Liver (tissue), 9 donors: ENCODE measurements around the gene THEMIS2. TPM values are rescaled to one million over a fixed set of nuclear protein-coding genes. Genes with fewer than 3 reads are reported as not detected.
"Not testable (repeated sequence)": the region's sequence is repeated elsewhere in the genome, so short reads cannot be mapped to it uniquely, and the experiment has no call there.

Experiments
- DNase-seq: peaks from one replicate; pipeline ENCODE4 v3.0.0-alpha.2; 2017; ENCODE audit warnings: low spot score
- H3K27ac ChIP-seq, 2 donors: one replicate each; pipeline ENCODE4 v1.7.0; 2013; ENCODE audit warnings: inconsistent platforms in 2 of 2, low read length in 2 of 2, control low read depth in 1 of 2, low read depth in 1 of 2, mild to moderate bottlenecking in 1 of 2
- H3K27me3 ChIP-seq, 4 donors: one replicate each; pipeline versions ENCODE4 v1.6.1 to v1.7.0; 2013; ENCODE audit warnings: low read length in 3 of 4, inconsistent platforms in 1 of 4, mild to moderate bottlenecking in 1 of 4, moderate library complexity in 1 of 4; ENCODE audit not compliant: control insufficient read depth in 4 of 4, insufficient read depth in 4 of 4
- H3K36me3 ChIP-seq, 4 donors: one replicate each; pipeline versions ENCODE4 v1.6.1 to v1.7.0; 2013; ENCODE audit warnings: low read length in 3 of 4, mild to moderate bottlenecking in 3 of 4, low read depth in 1 of 4, moderate library complexity in 1 of 4; ENCODE audit not compliant: control insufficient read depth in 4 of 4, insufficient read depth in 3 of 4
- H3K4me1 ChIP-seq, 4 donors: one replicate each; pipeline versions ENCODE4 v1.6.1 to v1.7.0; 2013; ENCODE audit warnings: low read length in 3 of 4, mild to moderate bottlenecking in 3 of 4, moderate library complexity in 1 of 4; ENCODE audit not compliant: control insufficient read depth in 4 of 4, insufficient read depth in 4 of 4
- H3K4me3 ChIP-seq, 3 donors: one replicate each; pipeline versions ENCODE4 v1.6.1 to v1.7.0; 2013; ENCODE audit warnings: low read length in 3 of 3, control low read depth in 1 of 3, low read depth in 1 of 3, mild to moderate bottlenecking in 1 of 3
- H3K9ac ChIP-seq, 2 donors: one replicate each; pipeline ENCODE4 v1.7.0; 2013; ENCODE audit warnings: low read length in 2 of 2, mild to moderate bottlenecking in 2 of 2, moderate library complexity in 2 of 2, control low read depth in 1 of 2, low read depth in 1 of 2
- H3K9me3 ChIP-seq, 4 donors: one replicate each; pipeline versions ENCODE4 v1.6.1 to v1.7.0; 2013; ENCODE audit warnings: low read length in 3 of 4; ENCODE audit not compliant: control insufficient read depth in 4 of 4
- EGR1 ChIP-seq, 2 donors: IDR thresholded peaks; 2 replicates each; pipeline ENCODE4 v1.6.1; 2016 to 2018; ENCODE audit warnings: antibody characterized with exemption in 2 of 2, low read depth in 2 of 2
- FOXA1 ChIP-seq: IDR thresholded peaks from 2 replicates; pipeline ENCODE4 v1.6.1; 2016; ENCODE audit warnings: antibody characterized with exemption
- FOXA2 ChIP-seq: IDR thresholded peaks from 2 replicates; pipeline ENCODE4 v1.6.1; 2016; ENCODE audit warnings: antibody characterized with exemption
- GABPA ChIP-seq, 2 donors: IDR thresholded peaks in 1 of 2; conservative IDR thresholded peaks in 1 of 2; 2 replicates each; pipeline ENCODE4 v1.6.1; 2016; ENCODE audit warnings: antibody characterized with exemption in 2 of 2, mild to moderate bottlenecking in 1 of 2, moderate library complexity in 1 of 2
- HNF4A ChIP-seq, 2 donors: conservative IDR thresholded peaks; 2 replicates each; pipeline ENCODE4 v1.6.1; 2016; ENCODE audit warnings: antibody characterized with exemption in 2 of 2, mild to moderate bottlenecking in 2 of 2
- HNF4G ChIP-seq: IDR thresholded peaks from 2 replicates; pipeline ENCODE4 v1.6.1; 2016; ENCODE audit warnings: antibody characterized with exemption
- JUND ChIP-seq, 2 donors: IDR thresholded peaks; 2 replicates each; pipeline ENCODE4 v1.6.1; 2016; ENCODE audit warnings: antibody characterized with exemption in 2 of 2
- MAX ChIP-seq: IDR thresholded peaks from 2 replicates; pipeline ENCODE4 v1.6.1; 2016; ENCODE audit warnings: antibody characterized with exemption
- NR2F2 ChIP-seq: IDR thresholded peaks from 2 replicates; pipeline ENCODE4 v1.6.1; 2016; ENCODE audit warnings: antibody characterized with exemption
- RAD21 ChIP-seq, 2 donors: IDR thresholded peaks; 2 replicates each; pipeline ENCODE4 v1.6.1; 2016; ENCODE audit warnings: antibody characterized with exemption in 2 of 2, mild to moderate bottlenecking in 2 of 2
- REST ChIP-seq: IDR thresholded peaks from 2 replicates; pipeline ENCODE4 v1.6.1; 2016; ENCODE audit warnings: antibody characterized with exemption, mild to moderate bottlenecking
- RXRA ChIP-seq, 2 donors: IDR thresholded peaks; 2 replicates each; pipeline ENCODE4 v1.6.1; 2017 to 2018; ENCODE audit warnings: antibody characterized with exemption in 2 of 2, mild to moderate bottlenecking in 1 of 2
- SP1 ChIP-seq: IDR thresholded peaks from 2 replicates; pipeline ENCODE4 v1.6.1; 2018; ENCODE audit warnings: antibody characterized with exemption, mild to moderate bottlenecking
- TAF1 ChIP-seq: conservative IDR thresholded peaks from 2 replicates; pipeline ENCODE4 v1.6.1; 2016; ENCODE audit warnings: antibody characterized with exemption, mild to moderate bottlenecking
- YY1 ChIP-seq: IDR thresholded peaks from 2 replicates; pipeline ENCODE4 v1.6.1; 2016; ENCODE audit warnings: antibody characterized with exemption, mild to moderate bottlenecking
- ZBTB33 ChIP-seq: IDR thresholded peaks from 2 replicates; pipeline ENCODE4 v1.6.1; 2016; ENCODE audit warnings: antibody characterized with exemption
- WGBS: extraction: QIAGEN DNeasy Blood & Tissue Kit; methylation state at CpG from one replicate; pipeline ENCODE4 v1.1.7; 2013; 5-methylcytosine and 5-hydroxymethylcytosine counted together
- polyA plus RNA-seq, 2 donors: library from polyadenylated mRNA; stranded (reverse) in 1 of 2; unstranded in 1 of 2; fragments of 200-250 nt in 1 of 2; fragments of >200 nt in 1 of 2; fragmentation: Nextera tagmentation in 1 of 2; extraction: Ambion mirVana in 1 of 2; gene quantifications; one replicate each; pipeline versions ENCODE4 v1.2.1 to v1.2.3, GENCODE V29; 2013 to 2015
- total RNA-seq, 2 donors: library from RNA; depleted of rRNA; stranded (reverse); fragments of >200 nt; gene quantifications; one replicate each; pipeline ENCODE4 v1.2.3, GENCODE V29; 2014
- TF ChIP-seq, protein P1 (sequence below): fragments of 150-350 bp; IDR thresholded peaks from 2 replicates; pipeline ENCODE4 v1.5.1; 2017; ENCODE audit warnings: improper control_type of control experiment, low read depth, low read length; ENCODE audit not compliant: missing input control
- donor health status: healthy.
- donor health status: healthy.
- donor health status: healthy.
- donor health status: healthy.
- donor health status: healthy.

THEMIS2 gene
- total and polyA plus RNA-seq, 4 donors, result 4.9 to 17.7 (median 10.7) TPM

DNA sequence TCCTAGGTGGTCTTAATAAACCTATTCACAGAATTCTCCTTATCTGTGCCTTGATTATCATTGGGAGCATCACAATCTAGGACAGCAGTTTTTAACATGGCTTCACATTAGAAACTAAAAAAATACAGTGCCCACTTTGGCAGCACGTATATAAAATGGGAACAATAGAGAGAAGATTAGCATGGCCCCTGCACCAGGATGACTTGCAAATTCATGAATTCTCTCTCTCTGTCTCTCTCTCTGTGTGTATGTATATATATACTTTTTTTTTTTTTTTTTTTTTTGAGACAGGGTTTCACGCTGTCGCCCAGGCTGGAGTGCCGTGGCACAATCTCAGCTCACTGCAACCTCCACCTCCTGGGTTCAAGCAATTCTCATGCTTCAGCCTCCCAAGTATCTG is 47.9 kb upstream of the THEMIS2 start:
- no peak overlapping the region for H3K27ac ChIP-seq
- H3K4me3 ChIP-seq, result no peak overlapping the region
- no peak overlapping the region for H3K9ac ChIP-seq
- no peaks in the 10 kb centered on the region for H3K4me1 ChIP-seq
- WGBS, result 98% methylated on average over 4 of the region's 4 CpGs
- peaks cover 3 to 16% (median 7%) of the 10 kb centered on the region in 4 donors for H3K36me3 ChIP-seq
- H3K9me3 ChIP-seq, result no peaks in the 10 kb centered on the region
- no peak for TF ChIP-seq ZBTB33
- H3K27me3 ChIP-seq, result no peaks in the 10 kb centered on the region
- no peak for DNase-seq

DNA sequence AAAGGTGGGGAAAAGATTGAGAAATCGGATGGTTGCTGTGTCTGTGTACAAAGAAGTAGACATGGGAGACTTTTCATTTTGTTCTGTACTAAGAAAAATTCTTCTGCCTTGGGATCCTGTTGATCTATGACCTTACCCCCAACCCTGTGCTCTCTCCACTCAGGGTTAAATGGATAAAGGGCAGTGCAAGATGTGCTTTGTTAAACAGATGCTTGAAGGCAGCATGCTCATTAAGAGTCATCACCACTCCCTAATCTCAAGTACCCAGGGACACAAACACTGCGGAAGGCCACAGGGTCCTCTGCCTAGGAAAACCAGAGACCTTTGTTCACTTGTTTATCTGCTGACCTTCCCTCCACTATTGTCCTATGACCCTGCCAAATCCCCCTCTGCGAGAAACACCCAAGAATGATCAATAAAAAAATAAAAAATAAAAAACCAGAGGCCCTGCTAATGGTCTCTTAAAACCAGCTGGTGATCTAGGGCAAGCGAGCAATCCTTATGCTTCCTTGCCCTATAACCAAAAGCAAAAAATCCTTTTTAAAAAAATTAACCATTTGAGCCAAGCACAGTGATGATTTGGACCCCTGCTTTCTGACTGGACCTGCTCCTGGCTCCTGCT is 42.9 kb upstream of the THEMIS2 start:
- 67% methylated on average over 3 of the region's 4 CpGs for whole genome bisulfite sequencing
- peaks cover 0 to 11% (median 7%) of the 10 kb centered on the region in 4 donors for H3K36me3 ChIP-seq
- H3K4me3 ChIP-seq, H3K9me3 ChIP-seq, H3K27ac ChIP-seq, H3K9ac ChIP-seq, DNase-seq, H3K27me3 ChIP-seq: not testable (repeated sequence)
- peaks cover 0 to 20% (median 13%) of the 10 kb centered on the region in 4 donors for H3K4me1 ChIP-seq

DNA sequence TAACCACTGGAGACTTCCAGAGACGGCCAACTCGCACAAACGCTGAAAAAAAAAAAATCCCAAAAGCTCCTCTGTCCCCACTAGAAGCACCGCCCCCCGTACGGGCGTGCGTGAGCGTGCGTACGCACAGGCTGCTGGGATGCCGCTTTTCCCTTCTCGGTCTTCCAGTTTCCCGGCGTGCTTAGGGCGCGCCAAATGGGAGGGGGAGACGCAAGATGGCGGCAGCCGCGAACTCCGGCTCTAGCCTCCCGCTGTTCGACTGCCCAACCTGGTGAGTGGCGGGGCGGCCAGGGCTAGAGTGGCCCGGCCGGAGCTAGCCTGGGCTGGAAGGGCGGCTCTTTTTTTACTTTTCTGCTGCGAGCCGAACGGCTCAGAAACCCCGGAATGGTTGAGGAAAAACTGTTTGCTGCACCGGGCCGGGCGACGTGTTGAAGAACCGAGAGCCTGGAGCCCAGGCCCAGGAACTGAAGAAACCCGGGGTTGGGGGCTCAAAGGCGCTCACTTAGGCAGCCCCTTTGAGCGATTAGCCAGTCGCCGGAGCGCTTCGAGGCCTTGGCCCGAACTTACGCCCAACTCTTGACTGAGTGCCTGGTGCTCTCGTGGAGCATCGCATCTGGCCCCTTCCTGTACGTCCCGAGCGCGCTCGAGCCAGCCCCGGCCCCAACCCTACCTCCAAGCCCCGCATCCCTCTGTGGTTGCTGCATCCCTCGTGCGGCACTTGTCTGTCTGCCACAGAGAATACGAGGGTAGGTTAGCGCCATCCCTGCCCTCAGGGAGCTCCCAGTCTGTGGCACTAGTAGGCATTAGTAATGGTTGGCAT is 41.5 kb upstream of the THEMIS2 start, which contains the start of gene PPP1R8:
TSS of gene PPP1R8 (plus strand) at position 162 of the 820 bp plus-strand sequence. CDS start at position 216, 54 bp downstream.
- WGBS, result under 1% methylated on average over 60 of the region's 60 CpGs
- peak within 1 kb of the TSS; percentile 78 to 86 for H3K27ac ChIP-seq
- H3K4me3 ChIP-seq, result peak within 1 kb of the TSS; percentile 82 to 91 (median 89)
- no peaks in the 10 kb centered on the region for H3K9me3 ChIP-seq
- no peaks in the 10 kb centered on the region for H3K27me3 ChIP-seq
- H3K9ac ChIP-seq, result peak within 1 kb of the TSS; percentile 88 to 89
- peaks cover 0 to 20% (median 13%) of the 10 kb centered on the region in 4 donors for H3K4me1 ChIP-seq
- H3K36me3 ChIP-seq, result peaks cover 0 to 11% (median 8%) of the 10 kb centered on the region in 4 donors
- peak; percentile 88 for DNase-seq
- TF ChIP-seq FOXA2 (no peak), SP1 (peak; percentile 66), NR2F2 (no peak), TAF1 (peak; percentile 86), FOXA1 (no peak), REST (peak; percentile 87), HNF4G (no peak), ZBTB33 (peak; percentile 89), RXRA (IDR thresholded peaks at IDR 0.05) (peak; percentile 18 to 49), GABPA (IDR thresholded peaks at IDR 0.05 in 1 of 2, conservative IDR thresholded peaks at IDR 0.05 in 1 of 2) (peak in 1 of 2 donors; percentile 82), EGR1 (IDR thresholded peaks at IDR 0.05; ENCODE audit: low read depth in 2 of 2) (peak in 1 of 2 donors; percentile 71), RAD21 (IDR thresholded peaks at IDR 0.05) (peak; percentile 57 to 60), HNF4A (conservative IDR thresholded peaks at IDR 0.05) (peak in 1 of 2 donors; percentile 33), JUND (IDR thresholded peaks at IDR 0.05) (peak in 1 of 2 donors; percentile 38), YY1 (peak; percentile 99), MAX (peak; percentile 88)
- TF ChIP-seq, protein P1, sequence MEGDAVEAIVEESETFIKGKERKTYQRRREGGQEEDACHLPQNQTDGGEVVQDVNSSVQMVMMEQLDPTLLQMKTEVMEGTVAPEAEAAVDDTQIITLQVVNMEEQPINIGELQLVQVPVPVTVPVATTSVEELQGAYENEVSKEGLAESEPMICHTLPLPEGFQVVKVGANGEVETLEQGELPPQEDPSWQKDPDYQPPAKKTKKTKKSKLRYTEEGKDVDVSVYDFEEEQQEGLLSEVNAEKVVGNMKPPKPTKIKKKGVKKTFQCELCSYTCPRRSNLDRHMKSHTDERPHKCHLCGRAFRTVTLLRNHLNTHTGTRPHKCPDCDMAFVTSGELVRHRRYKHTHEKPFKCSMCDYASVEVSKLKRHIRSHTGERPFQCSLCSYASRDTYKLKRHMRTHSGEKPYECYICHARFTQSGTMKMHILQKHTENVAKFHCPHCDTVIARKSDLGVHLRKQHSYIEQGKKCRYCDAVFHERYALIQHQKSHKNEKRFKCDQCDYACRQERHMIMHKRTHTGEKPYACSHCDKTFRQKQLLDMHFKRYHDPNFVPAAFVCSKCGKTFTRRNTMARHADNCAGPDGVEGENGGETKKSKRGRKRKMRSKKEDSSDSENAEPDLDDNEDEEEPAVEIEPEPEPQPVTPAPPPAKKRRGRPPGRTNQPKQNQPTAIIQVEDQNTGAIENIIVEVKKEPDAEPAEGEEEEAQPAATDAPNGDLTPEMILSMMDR, result no peak
